Cortex of kidney (tissue), 1 donor: ENCODE data around the gene DYNC1I2.

Source experiments
- DNase-seq: peaks from one replicate; lab custom pipeline; 2025; lab: John Stamatoyannopoulos, UW

Gene DYNC1I2

GRCh38 chr2:171687287-171688128 is at the start of gene DYNC1I2:
Gene DYNC1I2 (plus strand): TSS chr2:171687469. CDS start chr2:171690156, 2,687 bp downstream.
- no peak for DNase-seq

GRCh38 chr2:171651667-171652415 is 35.4 kb upstream of the DYNC1I2 start:
- no peak for DNase-seq

GRCh38 chr2:171652416-171652785 is 34.9 kb upstream of the DYNC1I2 start:
- DNase-seq: no peak

GRCh38 chr2:171655586-171655985 is 31.7 kb upstream of the DYNC1I2 start:
- no peak for DNase-seq

GRCh38 chr2:171667041-171667440 is 20.2 kb upstream of the DYNC1I2 start:
- DNase-seq: no peak

GRCh38 chr2:171668183-171668582 is 19.1 kb upstream of the DYNC1I2 start:
- DNase-seq: no peak

GRCh38 chr2:171669121-171669520 is 18.1 kb upstream of the DYNC1I2 start:
- no peak for DNase-seq

GRCh38 chr2:171670655-171671054 is 16.6 kb upstream of the DYNC1I2 start:
- no peak for DNase-seq

GRCh38 chr2:171671867-171672266 is 15.4 kb upstream of the DYNC1I2 start:
- no peak for DNase-seq

GRCh38 chr2:171673905-171674304 is 13.4 kb upstream of the DYNC1I2 start:
- DNase-seq: no peak

GRCh38 chr2:171675810-171676345 is 11.4 kb upstream of the DYNC1I2 start:
- no peak for DNase-seq

GRCh38 chr2:171678619-171679018 is 8.7 kb upstream of the DYNC1I2 start:
- DNase-seq: no peak

GRCh38 chr2:171688129-171688465 is 828 bp downstream of the DYNC1I2 start:
- no peak for DNase-seq

- DNase-seq: no peak
Observed at GRCh38 chr2:171692331-171692730, 5.1 kb downstream of the DYNC1I2 start.

GRCh38 chr2:171702781-171703556 is 15.7 kb downstream of the DYNC1I2 start:
- no peak for DNase-seq

- DNase-seq: no peak
Observed at GRCh38 chr2:171703574-171704347, 16.5 kb downstream of the DYNC1I2 start.

- no peak for DNase-seq
Observed at GRCh38 chr2:171706152-171706803, 19.0 kb downstream of the DYNC1I2 start.

- DNase-seq: no peak
Observed at GRCh38 chr2:171707752-171708151, 20.5 kb downstream of the DYNC1I2 start.

GRCh38 chr2:171709011-171709685 is 21.9 kb downstream of the DYNC1I2 start:
- DNase-seq: no peak

- no peak for DNase-seq
Observed at GRCh38 chr2:171711351-171711750, 24.1 kb downstream of the DYNC1I2 start.
